Skeletal muscle tissue (tissue), 4 donors: ENCODE results near the gene MFSD11. TPM values are rescaled to one million over a fixed set of nuclear protein-coding genes. Genes with fewer than 3 reads are reported as not detected.
"Not testable (repeated sequence)": the region's sequence is repeated elsewhere in the genome, so short reads cannot be mapped to it uniquely, and the experiment has no call there.

ENCODE experiments used
- H3K27ac ChIP-seq: one replicate; pipeline ENCODE4 v1.7.0; 2013; ENCODE audit warnings: mild to moderate bottlenecking, low read depth, low read length, inconsistent platforms
- H3K27me3 ChIP-seq, 3 donors: one replicate each; pipeline ENCODE4 v1.7.0; 2013; ENCODE audit warnings: low read length in 3 of 3; ENCODE audit not compliant: control insufficient read depth in 3 of 3, insufficient read depth in 3 of 3
- H3K36me3 ChIP-seq, 3 donors: one replicate each; pipeline ENCODE4 v1.7.0; 2013; ENCODE audit warnings: low read length in 3 of 3; ENCODE audit not compliant: control insufficient read depth in 3 of 3, insufficient read depth in 3 of 3
- H3K4me1 ChIP-seq, 3 donors: one replicate each; pipeline ENCODE4 v1.7.0; 2013; ENCODE audit warnings: low read length in 3 of 3, mild to moderate bottlenecking in 3 of 3; ENCODE audit not compliant: control insufficient read depth in 3 of 3, insufficient read depth in 3 of 3
- H3K4me3 ChIP-seq, 3 donors: one replicate each; pipeline ENCODE4 v1.7.0; 2013; ENCODE audit warnings: low read length in 3 of 3
- H3K9ac ChIP-seq, 3 donors: one replicate each; pipeline ENCODE4 v1.7.0; 2013; ENCODE audit warnings: low read length in 3 of 3, mild to moderate bottlenecking in 3 of 3, moderate library complexity in 2 of 3, low read depth in 1 of 3
- H3K9me3 ChIP-seq, 3 donors: one replicate each; pipeline ENCODE4 v1.7.0; 2013; ENCODE audit warnings: low read length in 3 of 3; ENCODE audit not compliant: control insufficient read depth in 3 of 3
- total RNA-seq: library from RNA; depleted of rRNA; stranded (reverse); fragments of >200 nt; gene quantifications from one replicate; pipeline ENCODE4 v1.2.3, GENCODE V29; 2014
- donor health status: Osteomylitis.

The MFSD11 gene
- total RNA-seq, 1 donor from 2014 or later: 76.7 TPM

DNA sequence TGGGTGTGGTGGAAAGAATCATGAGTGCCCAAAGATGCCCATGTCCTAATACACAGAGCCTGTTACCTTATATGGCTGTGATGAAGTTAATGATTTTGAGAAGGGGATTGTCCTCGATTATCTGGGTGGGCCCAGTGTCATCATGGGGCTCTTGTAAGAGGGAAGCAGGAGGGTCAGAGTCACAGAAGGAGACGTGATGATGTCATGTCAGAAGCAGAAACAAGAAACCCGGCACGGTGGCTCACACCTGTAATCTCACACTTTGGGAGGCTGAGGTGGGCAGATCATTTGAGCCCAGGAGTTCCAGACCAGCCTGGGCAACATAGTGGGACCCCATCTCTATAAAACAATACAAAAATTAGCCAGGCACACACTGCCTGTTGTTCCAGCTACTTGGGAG is 75.0 kb downstream of the MFSD11 start:
- peaks cover 3 to 4% (median 4%) of the 10 kb centered on the region in 3 donors for H3K27me3 ChIP-seq
- no peak overlapping the region for H3K4me3 ChIP-seq
- no peaks in the 10 kb centered on the region for H3K9me3 ChIP-seq
- no peaks in the 10 kb centered on the region for H3K36me3 ChIP-seq
- H3K27ac ChIP-seq: no peak overlapping the region
- H3K9ac ChIP-seq: no peak overlapping the region
- no peaks in the 10 kb centered on the region for H3K4me1 ChIP-seq

DNA sequence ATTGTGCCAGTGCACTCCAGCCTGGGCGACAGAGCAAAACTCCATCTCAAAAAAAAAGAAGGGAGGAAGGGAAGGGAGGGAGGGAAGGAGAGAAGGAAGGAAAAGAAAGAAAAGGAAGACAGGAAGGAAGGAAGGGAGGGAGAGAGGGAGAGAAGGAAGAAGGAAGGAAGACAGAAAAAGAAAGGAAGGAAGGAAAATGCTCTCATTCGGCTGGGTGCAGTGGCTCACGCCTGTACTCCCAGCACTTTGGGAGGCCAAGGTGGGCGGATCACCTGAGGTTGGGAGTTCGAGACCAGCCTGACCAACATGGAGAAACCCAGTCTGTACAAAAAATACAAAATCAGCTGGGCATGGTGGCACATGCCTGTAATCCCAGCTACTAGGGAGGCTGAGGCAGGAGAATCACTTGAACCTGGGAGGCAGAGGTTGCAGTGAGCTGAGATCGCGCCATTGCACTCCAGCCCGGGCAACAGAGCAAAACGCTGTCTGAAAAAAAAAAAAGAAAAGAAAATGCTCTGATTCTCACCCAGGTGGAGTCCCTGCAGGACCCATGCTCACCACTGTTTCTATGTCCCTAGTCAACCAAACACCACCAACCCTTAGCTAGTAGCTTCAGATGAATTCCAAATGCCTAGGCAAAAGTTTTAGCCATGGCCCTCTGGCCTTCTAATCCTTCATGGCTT is 78.1 kb downstream of the MFSD11 start:
- not testable (repeated sequence) for H3K9me3 ChIP-seq, H3K27ac ChIP-seq, H3K9ac ChIP-seq, H3K4me1 ChIP-seq, H3K36me3 ChIP-seq, H3K4me3 ChIP-seq
- peaks cover 3 to 11% (median 7%) of the 10 kb centered on the region in 3 donors for H3K27me3 ChIP-seq

GRCh38 chr17:76816590-76817135 is 78.7 kb downstream of the MFSD11 start:
- Histone ChIP-seq H3K4me3 (no peak overlapping the region), H3K9ac (no peak overlapping the region), H3K27me3 (peaks cover 3 to 11% (median 7%) of the 10 kb centered on the region in 3 donors), H3K4me1 (no peaks in the 10 kb centered on the region), H3K9me3 (no peaks in the 10 kb centered on the region), H3K27ac (no peak overlapping the region), H3K36me3 (no peaks in the 10 kb centered on the region)

DNA sequence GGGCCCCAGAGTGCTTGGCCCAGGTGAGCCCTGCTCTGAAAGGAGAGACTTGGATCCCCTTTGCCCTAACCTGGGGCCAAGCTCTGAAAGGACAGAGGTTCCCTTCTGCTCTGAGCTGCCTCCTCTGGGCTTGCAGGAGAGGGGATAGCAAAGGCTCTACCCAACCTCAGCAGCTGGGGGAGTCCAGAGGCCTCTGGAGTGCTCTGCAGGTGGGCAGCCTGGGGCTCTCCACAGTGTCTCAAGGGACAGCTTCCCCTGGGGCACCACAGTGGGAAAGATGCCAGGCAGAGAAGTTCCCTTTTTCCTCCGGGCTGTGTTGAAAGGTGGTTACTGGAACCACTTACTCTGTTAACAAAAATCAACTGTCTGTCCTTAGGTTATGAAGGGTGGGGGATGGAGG is 82.1 kb downstream of the MFSD11 start:
- H3K9ac ChIP-seq: no peak overlapping the region
- H3K4me3 ChIP-seq: no peak overlapping the region
- no peaks in the 10 kb centered on the region for H3K4me1 ChIP-seq
- H3K27me3 ChIP-seq: peaks cover 0 to 7% (median 4%) of the 10 kb centered on the region in 3 donors
- H3K36me3 ChIP-seq: no peaks in the 10 kb centered on the region
- H3K9me3 ChIP-seq: no peaks in the 10 kb centered on the region
- H3K27ac ChIP-seq: no peak overlapping the region

GRCh38 chr17:76820561-76820960 is 82.6 kb downstream of the MFSD11 start:
- no peaks in the 10 kb centered on the region for H3K36me3 ChIP-seq
- no peak overlapping the region for H3K27ac ChIP-seq
- H3K4me1 ChIP-seq: no peaks in the 10 kb centered on the region

DNA sequence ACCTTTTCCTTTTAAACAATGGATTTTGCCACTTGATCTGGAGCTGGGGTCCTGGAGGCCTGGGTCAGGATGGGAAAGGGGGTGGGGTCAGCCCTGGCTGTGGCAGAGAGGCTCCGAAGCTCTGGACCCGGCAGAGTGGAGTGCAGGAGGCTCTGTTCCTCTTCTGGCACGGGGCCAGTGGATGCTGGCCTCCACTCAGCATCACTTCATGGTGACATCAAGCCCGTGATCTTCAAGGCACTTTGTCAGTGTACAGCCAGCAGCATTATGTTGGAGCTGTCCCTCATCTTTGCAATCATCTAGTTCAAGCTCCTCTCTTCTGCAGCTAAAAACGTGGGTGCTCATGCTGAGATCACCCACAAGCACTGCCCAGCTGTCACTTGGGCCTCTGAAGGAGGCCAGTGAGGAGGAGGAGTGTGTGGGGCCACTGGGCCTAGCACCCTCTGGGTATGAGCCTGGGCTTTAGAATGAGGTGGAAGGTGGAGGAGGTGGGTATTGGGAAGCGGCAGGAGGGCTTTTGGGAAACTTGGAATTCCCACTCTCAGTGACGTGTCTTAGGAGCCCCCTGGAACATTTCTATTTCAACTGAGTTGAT is 84.4 kb downstream of the MFSD11 start:
- no peaks in the 10 kb centered on the region for H3K9me3 ChIP-seq
- H3K27me3 ChIP-seq: peaks cover 0 to 15% (median 10%) of the 10 kb centered on the region in 3 donors
- no peak overlapping the region for H3K4me3 ChIP-seq
- H3K27ac ChIP-seq: no peak overlapping the region
- no peaks in the 10 kb centered on the region for H3K4me1 ChIP-seq
- H3K36me3 ChIP-seq: no peaks in the 10 kb centered on the region
- H3K9ac ChIP-seq: no peak overlapping the region

More at GRCh38 chr17:76820561-76820960, 82.6 kb downstream of the MFSD11 start:
- Histone ChIP-seq H3K9me3 (no peaks in the 10 kb centered on the region), H3K4me3 (no peak overlapping the region), H3K27me3 (peaks cover 0 to 7% (median 3%) of the 10 kb centered on the region in 3 donors), H3K9ac (no peak overlapping the region)

DNA sequence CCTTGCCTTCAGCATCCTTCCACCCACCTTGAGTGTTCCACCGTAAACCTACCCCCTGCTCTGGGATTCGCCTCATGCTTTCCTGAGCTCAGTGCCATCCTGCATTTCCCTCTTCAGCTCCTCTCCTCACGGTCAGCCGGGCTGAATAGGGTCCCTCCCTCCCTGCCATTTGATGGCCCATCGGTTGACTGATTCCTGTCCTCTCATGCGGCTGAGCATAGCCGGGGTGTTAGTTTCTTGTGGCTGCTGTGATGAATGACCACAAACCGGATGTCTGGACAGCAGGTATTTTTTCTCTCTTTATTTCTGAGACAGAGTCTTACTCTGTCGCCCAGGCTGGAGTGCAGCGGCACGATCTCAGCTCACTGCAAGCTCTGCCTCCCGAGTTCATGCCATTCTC is 86.2 kb downstream of the MFSD11 start:
- no peaks in the 10 kb centered on the region for H3K9me3 ChIP-seq
- no peak overlapping the region for H3K27ac ChIP-seq
- H3K27me3 ChIP-seq: peaks cover 0 to 15% (median 10%) of the 10 kb centered on the region in 3 donors
- no peak overlapping the region for H3K4me3 ChIP-seq
- H3K36me3 ChIP-seq: no peaks in the 10 kb centered on the region
- no peak overlapping the region for H3K9ac ChIP-seq
- no peaks in the 10 kb centered on the region for H3K4me1 ChIP-seq

DNA sequence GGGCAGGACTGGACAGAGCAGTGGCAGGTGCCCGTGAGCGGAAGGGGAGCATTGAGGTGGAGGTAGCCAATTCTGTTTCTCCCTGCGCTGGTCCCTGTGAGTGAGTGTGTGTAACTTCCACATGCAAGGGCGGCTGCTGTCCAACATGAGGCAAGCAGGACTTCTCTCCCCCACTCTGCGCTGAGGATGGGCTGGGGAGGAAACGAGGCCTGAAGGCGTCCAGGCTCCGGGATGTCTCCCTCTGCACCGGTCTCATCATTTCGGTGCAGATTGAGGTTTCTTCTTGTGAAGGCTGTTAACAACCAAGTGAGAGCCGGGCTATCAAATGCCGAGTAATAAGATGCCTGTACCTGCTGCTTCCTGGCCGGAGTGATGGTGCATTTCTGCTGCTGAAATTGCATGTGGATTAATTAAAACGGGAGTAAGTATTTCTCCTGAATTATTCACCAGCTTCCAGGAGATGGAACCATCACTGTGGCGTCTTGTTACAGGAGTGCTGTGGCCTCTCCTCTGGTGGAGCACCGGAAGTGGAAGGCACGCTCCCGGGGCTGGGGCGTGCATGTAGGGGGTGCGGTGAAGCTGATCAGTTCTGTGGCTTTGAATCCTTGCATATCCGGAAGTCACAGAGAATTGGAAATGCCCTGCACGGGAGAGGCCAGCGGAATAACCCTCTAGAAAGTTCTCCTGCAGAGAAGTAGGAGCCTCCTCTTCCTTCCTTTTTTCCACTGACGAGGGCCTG is 88.6 kb downstream of the MFSD11 start:
- peaks cover 0 to 12% (median 3%) of the 10 kb centered on the region in 3 donors for H3K27me3 ChIP-seq
- H3K4me1 ChIP-seq: no peaks in the 10 kb centered on the region
- H3K36me3 ChIP-seq: no peaks in the 10 kb centered on the region
- no peak overlapping the region for H3K27ac ChIP-seq
- no peak overlapping the region for H3K4me3 ChIP-seq
- H3K9ac ChIP-seq: no peak overlapping the region
- H3K9me3 ChIP-seq: no peaks in the 10 kb centered on the region

DNA sequence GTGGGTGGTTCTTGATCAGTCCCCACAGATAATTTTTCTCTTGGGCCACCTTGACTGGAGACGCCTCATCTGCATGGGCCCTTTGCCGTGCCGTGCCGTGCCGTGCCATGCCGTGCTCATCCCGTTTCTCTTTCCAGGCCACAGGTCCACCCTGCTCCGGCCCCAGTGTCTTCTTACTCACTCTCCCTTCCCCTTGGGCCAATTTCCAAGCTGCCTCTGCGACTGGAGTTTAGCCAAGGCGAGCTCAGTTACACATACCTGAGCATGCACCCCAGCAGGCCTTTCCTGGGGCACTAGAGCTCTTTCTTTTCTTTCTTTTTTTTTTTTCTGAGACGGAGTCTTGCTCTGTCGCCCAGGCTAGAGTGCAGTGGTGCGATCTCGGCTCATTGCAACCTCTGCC is 89.8 kb downstream of the MFSD11 start:
- H3K4me3 ChIP-seq: no peak overlapping the region
- H3K9ac ChIP-seq: no peak overlapping the region
- no peaks in the 10 kb centered on the region for H3K36me3 ChIP-seq
- peaks cover 0 to 12% (median 3%) of the 10 kb centered on the region in 3 donors for H3K27me3 ChIP-seq
- H3K9me3 ChIP-seq: no peaks in the 10 kb centered on the region
- no peak overlapping the region for H3K27ac ChIP-seq
- H3K4me1 ChIP-seq: no peaks in the 10 kb centered on the region
